ENCODE results near the gene KDM5A.
A peak's percentile ranks its signal among the peaks of the same experiment; 100 is the strongest.

The KDM5A gene

DNA sequence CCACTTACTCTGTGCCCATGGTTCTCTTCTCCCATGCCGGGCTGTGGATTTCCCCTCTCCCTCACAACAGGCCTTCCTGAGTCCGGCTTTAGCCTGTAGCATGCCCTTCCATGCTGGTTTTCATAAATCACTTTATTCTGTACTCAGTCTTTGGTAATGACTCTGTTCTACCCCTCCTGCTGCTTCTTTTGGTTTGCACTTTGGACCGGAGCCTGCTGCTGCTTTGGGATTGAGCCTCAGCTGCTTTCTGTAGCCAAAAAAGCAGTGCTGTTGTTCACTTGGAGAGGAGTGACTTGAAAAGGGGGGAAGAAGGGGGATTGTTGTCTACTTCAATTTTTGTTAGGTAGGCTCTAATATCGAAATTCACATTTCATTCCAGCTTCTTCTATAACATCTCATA is 118.0 kb downstream of the KDM5A start:
- DNase-seq: no peak

DNA sequence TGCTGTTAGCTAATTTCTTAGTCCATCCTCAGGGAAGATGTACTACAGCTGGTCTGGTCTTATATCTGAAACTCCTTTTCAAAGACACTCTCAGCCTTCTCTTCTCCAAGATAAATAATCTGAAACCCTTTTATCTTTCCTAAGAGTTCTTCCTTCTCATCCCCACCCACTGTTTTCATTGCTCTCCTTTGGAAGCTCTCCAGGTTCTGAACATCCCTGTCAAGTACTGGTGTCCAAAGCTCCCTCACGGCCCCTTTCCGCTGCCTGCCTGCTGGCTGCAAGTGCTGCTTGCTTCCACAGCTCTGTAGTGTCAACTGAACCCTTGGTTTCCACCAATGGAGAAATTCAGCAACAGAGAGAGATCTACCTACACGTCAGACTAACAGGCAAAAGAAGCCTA is 119.9 kb downstream of the KDM5A start:
- DNase-seq: no peak

DNA sequence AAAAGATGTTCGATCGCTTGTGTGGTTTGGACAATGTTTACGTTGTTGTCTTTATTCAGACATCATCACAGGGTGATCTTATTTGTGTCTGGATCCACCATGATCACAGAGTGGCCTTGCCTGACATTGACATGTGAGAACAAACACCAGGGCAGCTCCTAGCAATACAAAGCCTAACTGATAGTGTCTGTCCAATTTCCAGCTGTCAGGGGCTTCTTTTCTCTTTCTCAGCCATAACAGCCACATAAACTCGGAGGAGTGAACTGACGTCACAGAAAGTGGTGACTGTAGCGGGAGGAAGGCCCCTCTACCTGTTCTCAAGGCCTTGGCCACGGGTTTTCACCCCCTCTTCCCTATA is 120.7 kb downstream of the KDM5A start:
- DNase-seq: no peak

DNA sequence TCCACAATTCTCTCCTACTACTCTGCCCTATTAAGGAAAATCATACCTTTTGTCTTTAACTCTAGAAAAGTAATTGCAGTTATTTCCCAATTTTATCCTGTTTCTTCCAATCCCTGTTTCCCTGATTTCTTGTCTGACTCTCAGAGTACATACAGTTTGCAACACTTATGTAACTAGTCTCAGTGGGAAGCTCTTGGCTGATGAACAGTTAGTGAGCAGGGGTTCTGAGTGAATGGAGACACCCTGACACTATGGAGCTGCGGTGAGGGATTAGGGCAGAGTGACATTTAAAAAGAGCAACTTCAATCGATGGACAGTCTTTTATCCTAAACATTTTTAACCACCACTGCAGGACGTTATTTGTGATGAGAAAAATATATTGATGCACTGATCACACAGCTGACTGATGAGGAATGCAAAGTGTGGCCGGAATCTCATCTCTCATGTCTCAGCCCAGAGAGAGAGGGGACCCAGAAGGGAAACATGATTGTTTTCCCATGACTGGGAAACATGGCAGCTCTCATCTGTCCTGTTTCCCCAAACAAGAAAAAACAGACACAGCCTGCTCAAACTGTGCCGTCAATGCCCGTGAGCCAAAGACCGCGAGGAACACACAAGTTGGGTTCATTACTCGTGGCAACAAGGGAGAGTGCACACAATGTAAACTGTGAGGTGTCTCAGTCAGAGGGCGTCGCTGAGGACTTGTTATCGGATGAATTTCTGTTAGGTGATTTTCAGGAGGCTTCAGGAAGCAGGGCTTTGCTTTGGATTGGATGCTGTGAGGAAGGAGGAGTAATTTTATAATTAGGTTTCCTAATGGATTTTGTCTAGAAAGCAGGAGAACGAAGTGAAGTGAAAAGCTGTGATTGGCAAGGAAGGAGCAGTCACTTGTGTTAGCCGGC is 121.3 kb downstream of the KDM5A start:
- DNase-seq: no peak

- no peak for DNase-seq
Observed at GRCh38 chr12:265096-265495, 124.0 kb downstream of the KDM5A start.

DNA sequence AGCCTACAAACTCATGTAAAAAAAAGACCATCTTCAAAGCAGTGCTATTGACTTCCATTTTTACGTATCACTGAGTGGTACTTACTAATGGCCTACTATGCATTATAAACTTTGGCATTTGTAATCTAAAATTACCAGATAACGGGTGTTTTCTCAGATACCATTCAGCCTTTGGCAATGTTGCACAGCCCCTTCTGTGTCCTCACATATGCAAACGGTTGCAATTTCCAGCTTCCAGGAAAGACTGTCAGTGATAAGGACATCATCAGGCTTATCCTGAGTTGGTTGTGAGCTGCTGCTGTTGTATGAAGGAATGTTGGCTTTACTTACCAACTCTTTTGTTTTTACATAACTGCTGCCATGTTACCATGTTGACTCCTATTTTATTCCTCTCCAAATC is 124.9 kb downstream of the KDM5A start:
- DNase-seq: no peak

DNA sequence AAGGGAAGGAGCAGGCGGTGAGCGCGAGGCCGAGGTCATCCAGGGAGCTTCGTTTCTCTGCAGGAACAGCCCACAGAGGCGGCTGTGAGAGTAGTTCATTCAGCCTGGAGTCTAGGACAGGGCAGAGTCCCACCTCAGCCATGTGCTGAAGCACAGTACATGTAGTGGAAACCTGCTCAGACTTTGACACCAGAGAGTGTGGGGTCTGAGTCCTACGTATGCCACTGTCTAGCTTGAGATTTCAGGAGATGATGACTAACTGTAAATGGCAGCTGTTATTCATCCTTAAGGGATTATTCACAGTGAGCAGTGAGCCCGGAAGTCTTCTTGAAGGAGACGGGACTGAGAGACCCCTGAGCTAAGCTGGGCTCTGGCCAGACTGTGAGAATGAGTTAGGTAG is 125.5 kb downstream of the KDM5A start:
- peak; percentile 64 for DNase-seq

DNA sequence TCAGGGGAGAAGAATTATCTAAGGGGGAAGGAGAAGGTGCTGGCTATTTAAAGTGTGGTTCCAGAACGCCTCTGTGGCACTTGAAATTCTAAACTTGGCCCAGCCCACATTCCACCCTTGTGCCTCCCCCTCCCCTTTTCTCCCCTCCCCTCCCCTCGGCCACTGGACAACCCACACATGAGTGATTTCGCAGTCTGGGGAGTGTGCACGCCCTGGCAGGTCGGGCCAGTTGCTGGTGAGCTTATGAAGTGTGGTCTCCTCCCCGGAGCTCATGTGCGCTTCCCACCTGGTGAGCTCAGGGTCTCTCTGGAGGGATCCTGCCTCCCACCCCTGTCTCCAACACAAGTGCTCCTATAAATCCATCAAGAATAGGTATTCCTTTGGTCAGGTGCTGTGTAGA is 126.3 kb downstream of the KDM5A start, which contains the start of gene SLC6A13:
TSS of gene SLC6A13 (minus strand) at position 20 of the 400 bp plus-strand sequence. CDS start 2,784 bp downstream, outside the sequence.
- DNase-seq: no peak

DNA sequence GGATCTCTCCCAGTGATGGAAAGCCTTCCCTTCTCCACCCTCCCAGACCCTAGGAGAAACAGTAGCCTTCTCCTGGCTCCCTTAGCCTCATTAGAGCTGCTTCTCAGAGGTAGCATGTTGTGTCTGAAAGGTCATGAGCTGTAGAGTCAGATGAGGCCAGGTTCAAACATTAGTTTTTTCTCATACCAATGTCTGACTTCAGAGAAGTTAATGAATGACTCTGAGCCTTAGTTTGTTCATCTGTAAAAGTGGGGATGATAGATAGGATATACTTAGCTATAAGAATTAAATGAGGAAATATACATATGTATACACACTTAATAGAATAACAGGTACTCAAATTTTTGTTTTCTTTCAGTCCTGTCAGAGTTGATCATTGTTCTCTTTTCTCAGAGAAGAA is 127.0 kb downstream of the KDM5A start:
- no peak for DNase-seq

GRCh38 chr12:257521-258321 is 131.4 kb downstream of the KDM5A start:
- DNase-seq: no peak

- no peak for DNase-seq
Observed at GRCh38 chr12:256958-257357, 132.2 kb downstream of the KDM5A start.

DNA sequence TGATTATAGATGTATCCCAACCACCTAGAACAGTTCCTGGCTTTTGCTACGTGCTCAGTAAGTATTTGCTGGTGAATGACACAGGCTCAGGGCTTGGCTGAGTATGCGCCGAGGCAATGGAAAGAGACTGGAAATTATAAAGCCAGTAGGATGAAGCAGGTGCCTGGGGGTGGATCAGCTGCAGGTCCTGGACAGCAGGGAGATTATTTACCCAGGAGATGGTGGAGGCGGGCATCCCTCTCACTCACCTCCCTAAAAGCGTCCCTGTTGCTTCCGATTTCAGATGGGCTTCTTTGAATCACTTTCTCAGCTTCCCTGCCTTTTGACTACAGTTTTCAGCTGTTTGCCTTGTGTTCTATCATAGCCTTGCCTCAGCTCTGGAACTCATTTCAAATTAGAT is 132.9 kb downstream of the KDM5A start:
- no peak for DNase-seq

DNA sequence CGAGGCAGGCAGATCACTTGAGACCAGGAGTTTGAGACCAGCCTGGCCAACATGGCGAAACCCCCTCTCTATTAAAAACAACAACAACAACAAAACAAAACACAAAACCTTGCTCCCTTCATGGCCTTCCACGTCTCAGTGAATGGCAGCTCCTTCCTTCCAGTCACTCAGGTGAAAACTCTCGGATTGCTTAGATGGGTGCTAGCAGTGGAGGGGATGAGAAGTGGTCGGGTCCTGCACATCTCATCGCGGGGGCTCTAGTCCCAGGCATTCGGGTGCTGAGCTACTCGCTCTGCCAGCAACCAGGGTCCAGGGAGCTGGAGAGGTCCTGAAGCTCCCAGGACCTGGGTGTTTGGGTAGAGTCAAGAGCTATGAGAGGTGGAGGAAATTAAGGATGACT is 134.2 kb downstream of the KDM5A start:
- no peak for DNase-seq

DNA sequence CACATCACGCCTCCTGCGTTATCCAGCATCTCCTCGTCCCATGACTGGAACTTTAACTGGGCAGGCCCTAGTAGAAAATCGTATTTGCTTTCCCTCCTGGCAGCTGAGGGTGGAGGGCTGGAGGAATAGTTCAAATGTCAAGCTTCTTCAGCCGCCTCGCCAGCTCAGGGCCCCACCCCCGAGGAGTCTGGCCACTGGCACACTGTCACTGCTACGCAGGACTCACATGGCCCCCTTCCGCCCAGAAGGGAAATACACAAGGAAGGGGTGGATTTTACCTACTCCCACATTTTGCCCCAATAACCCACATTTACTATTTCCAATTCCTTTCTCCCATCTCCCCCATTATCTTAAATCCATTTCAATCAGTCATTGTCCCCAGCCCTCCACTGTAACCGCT is 135.1 kb downstream of the KDM5A start:
- DNase-seq: no peak

DNA sequence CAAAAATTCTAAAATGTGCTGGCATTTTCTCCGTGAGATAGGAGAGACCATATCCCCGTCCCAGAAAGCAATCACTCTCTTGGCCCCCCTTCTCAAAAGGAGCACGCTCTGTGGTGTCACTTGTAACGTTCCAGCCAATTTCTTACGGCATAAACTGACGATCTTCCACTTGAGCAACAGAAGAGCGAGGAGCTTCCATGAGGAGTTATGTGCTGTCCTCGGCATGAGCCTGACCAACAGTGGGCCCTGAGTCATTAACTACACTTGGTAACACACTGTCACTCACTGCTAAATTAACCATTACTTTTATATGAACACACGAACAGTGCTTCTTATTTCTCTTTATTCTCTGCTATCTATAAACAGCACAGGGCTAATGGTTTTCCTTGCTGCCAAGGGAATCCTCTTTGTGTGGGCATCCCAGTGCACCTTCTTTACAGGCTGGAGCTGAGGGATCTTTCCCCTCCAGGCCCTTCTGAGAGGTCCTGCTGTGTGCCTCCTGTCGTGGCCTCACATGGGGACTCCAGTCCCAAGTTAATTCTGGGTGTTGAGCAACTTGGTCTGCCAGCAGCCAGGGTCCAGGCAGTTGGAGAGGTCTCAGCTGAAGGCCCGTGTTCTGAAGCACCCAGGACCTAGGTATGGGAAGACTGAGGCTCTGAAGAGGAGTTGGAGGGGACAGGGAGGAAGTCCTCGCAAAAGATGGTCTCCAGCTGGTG is 135.8 kb downstream of the KDM5A start:
- no peak for DNase-seq

DNA sequence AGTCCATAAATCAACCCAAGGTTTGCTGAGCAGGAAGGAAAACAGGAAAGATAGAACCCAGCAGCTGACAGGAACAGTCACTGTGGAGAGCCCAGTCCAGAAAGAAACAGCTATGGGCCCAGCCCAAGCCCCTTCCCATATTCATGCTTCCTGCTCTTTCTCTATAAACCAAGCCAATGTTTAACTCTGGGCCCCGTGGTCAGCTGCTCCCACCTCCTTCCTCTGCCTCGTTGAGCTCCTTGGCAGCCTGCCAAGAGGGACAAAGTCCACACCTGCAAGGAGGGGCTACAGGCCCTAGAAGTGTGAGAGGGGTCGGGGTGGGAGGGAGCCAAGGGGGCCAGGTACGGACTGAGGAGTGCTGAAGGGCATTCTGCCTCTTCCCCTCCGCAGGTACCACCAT is 136.5 kb downstream of the KDM5A start:
- no peak for DNase-seq

DNA sequence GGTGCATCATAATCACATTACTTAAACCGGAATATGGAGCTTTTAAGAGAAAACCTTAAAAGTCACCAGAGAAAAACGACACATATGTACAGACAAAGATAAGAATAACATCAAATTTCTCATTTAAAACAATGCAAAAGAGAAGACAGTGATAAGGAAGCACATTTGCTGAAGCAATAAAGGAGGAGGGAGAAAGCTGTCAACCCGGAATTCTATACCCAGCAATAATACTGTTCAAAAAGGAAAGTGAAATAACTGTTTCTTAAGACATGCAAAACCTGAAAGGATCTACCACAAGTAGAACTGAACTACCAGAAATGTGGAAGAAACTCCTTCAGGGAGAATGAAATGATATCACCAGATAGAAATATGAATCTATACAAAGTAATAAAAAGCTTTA is 141.8 kb downstream of the KDM5A start:
- no peak for DNase-seq

- DNase-seq: no peak
Observed at GRCh38 chr12:243381-243780, 145.7 kb downstream of the KDM5A start.

GRCh38 chr12:242496-242895 is 146.6 kb downstream of the KDM5A start:
- no peak for DNase-seq

GRCh38 chr12:241266-241665 is 147.9 kb downstream of the KDM5A start:
- DNase-seq: no peak

DNA sequence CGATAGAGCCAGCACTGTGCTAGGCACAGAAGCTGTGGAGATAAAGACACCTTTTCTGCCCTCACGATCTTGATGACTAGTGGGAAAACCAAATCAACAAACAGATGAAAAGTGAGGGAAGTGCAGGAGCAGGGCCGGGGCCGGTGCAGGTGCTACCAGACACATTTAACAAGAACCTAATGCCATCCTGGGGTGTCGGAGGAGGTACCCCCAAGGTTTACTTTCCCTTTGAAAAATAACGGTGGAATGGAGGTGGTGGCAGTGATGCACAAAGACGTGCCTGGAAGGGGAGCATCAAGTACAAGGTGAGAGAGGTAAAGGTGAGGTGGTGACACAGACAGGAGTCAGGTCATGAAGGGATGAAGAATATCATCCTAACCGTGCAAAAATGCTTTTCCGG is 148.6 kb downstream of the KDM5A start:
- DNase-seq: no peak

GRCh38 chr12:238736-239398 is 150.3 kb downstream of the KDM5A start:
- DNase-seq: no peak

GRCh38 chr12:238116-238515 is 151.0 kb downstream of the KDM5A start:
- DNase-seq: no peak
